Natural killer cell (primary cell): ENCODE data around the gene PFKFB2. TPM values are rescaled to one million over a fixed set of nuclear protein-coding genes. Genes with fewer than 3 reads are reported as not detected.

Experiments
- ATAC-seq, 3 donors: fragments of 150-1000 bp in 2 of 3; fragments of 200-7000 bp in 1 of 3; cut with Tn5 transposase; 1 replicate in 1 of 3; 2 replicates in 2 of 3; pipeline ENCODE4 v1.10.0; 2021; ENCODE audit warnings: mild to moderate bottlenecking in 2 of 3, moderate library complexity in 2 of 3
- DNase-seq, 2 donors: peaks; one replicate each; pipeline versions ENCODE4 v3.0.0 to v3.0.0-alpha.2; 2013 to 2021; ENCODE audit warnings: mixed read lengths in 1 of 2
- H3K27ac ChIP-seq: one replicate; pipeline ENCODE4 v1.5.1; 2013; ENCODE audit warnings: mild to moderate bottlenecking, low read length
- H3K27me3 ChIP-seq: one replicate; pipeline ENCODE4 v1.6.1; 2013; ENCODE audit warnings: low read length; ENCODE audit not compliant: control insufficient read depth, insufficient read depth
- H3K36me3 ChIP-seq: one replicate; pipeline ENCODE4 v1.6.1; 2013; ENCODE audit warnings: low read length; ENCODE audit not compliant: control insufficient read depth, insufficient read depth
- H3K4me1 ChIP-seq: one replicate; pipeline ENCODE4 v1.6.1; 2013; ENCODE audit warnings: low read length; ENCODE audit not compliant: control insufficient read depth, insufficient read depth
- H3K4me3 ChIP-seq: one replicate; pipeline ENCODE4 v1.5.1; 2013; ENCODE audit warnings: low read length
- H3K9me3 ChIP-seq: one replicate; pipeline ENCODE4 v1.6.1; 2013; ENCODE audit warnings: low read length; ENCODE audit not compliant: control insufficient read depth, insufficient read depth
- H3K27ac Mint-ChIP-seq, 2 donors: one replicate each; pipeline ENCODE4 v1.8.0; 2022; ENCODE audit warnings: mild to moderate bottlenecking in 2 of 2, mixed read lengths in 2 of 2, moderate library complexity in 1 of 2
- H3K27me3 Mint-ChIP-seq, 2 donors: one replicate each; pipeline ENCODE4 v1.8.0; 2022; ENCODE audit warnings: low read depth in 2 of 2, mixed read lengths in 2 of 2
- H3K36me3 Mint-ChIP-seq: one replicate; pipeline ENCODE4 v1.8.0; 2022; ENCODE audit warnings: mixed read lengths
- H3K4me1 Mint-ChIP-seq, 2 donors: one replicate each; pipeline ENCODE4 v1.8.0; 2022; ENCODE audit warnings: mixed read lengths in 2 of 2
- H3K4me3 Mint-ChIP-seq: one replicate; pipeline ENCODE4 v1.8.0; 2022; ENCODE audit warnings: mild to moderate bottlenecking, moderate library complexity, mixed read lengths
- H3K9me3 Mint-ChIP-seq, 2 donors: one replicate each; pipeline ENCODE4 v1.8.0; 2022; ENCODE audit warnings: mixed read lengths in 2 of 2
- CTCF ChIP-seq: fragments of 200-600 bp; IDR thresholded peaks from one replicate; pipeline ENCODE4 v1.8.0; 2022; ENCODE audit warnings: antibody characterized with exemption
- WGBS: methylation state at CpG from one replicate; pipeline ENCODE4 v1.1.7; 2013; ENCODE audit warnings: missing lambda C conversion rate; ENCODE audit not compliant: insufficient coverage; 5-methylcytosine and 5-hydroxymethylcytosine counted together
- intact Hi-C: fragments of 100-400 bp; cut with micrococcal nuclease; formaldehyde crosslinking; loops from one replicate; pipeline ENCODE4 v1.14.2; 2022
- total RNA-seq, 4 donors: library from RNA; stranded (reverse); fragments of 120-200 nt in 1 of 4; gene quantifications; one replicate each; pipeline versions ENCODE4 v1.2.3 to v1.2.4, GENCODE V29; 2013 to 2022

The PFKFB2 gene
- total RNA-seq, 3 donors from 2014 or later (not counting 1 experiment from before 2014, with no cell fraction given): 5.3 to 8.5 (median 7.4) TPM

DNA sequence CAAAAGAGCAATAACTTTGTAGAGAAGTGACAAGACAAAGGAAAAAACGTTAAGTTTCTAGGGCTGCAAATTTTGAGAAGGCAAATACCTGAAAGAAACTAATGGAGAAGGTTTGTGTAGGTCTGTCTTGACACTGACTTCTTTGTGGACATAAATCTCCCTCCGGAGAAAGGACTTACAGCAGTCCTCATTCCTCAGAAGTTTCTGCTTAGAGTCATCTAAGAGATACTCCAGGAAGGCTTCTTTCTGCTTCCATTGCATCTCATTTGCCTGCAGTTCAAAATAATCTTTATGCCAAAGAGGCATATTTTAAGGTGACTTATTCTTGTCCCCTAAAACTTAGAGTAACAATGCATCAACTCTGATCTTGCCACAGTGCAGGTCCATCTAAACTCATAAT, 31.2 kb downstream of the PFKFB2 start:
- no peak for TF ChIP-seq CTCF
- WGBS: 69% methylated on average over 2 of the region's 2 CpGs
- ATAC-seq (no peak), DNase-seq (no peak)
- Mint-ChIP-seq H3K4me1 (peaks cover 7 to 11% of the 10 kb centered on the region in 2 donors), H3K36me3 (no peaks in the 10 kb centered on the region), H3K27me3 (peaks cover 18 to 37% of the 10 kb centered on the region in 2 donors), H3K4me3 (no peak overlapping the region), H3K27ac (no peak overlapping the region), H3K9me3 (no peaks in the 10 kb centered on the region)
- H3K4me3 ChIP-seq: no peak overlapping the region
- no peaks in the 10 kb centered on the region for H3K36me3 ChIP-seq
- no peaks in the 10 kb centered on the region for H3K4me1 ChIP-seq
- no peaks in the 10 kb centered on the region for H3K9me3 ChIP-seq
- no peak overlapping the region for H3K27ac ChIP-seq
- intact Hi-C loops: loop anchor here (1.0 kb wide), 1 partner anchor 415 kb away; no protein-coding TSS in a partner anchor
- H3K27me3 ChIP-seq: peaks cover 7% of the 10 kb centered on the region

DNA sequence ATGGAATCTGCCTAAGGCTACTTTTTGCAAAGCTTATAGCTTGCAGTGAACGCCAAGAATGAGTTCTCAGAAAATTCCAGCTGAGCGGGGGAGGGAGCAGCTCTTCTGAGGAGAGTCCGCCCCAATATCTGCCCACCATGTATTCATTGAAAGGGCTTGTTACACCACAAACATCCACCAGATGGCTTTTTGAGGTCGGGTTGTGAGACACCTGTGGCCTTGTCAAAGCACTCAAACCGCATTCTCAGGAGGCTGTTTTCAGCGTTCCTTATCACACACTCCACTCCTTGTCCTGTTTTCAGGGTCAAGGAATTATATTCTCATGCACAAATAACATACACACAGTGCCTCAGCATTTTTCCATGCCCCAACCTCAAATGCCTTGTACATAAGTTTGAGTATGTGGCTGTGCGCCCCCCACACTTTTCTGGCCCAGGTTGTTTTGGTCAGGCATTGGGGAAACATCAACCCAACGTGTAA, 31.7 kb downstream of the PFKFB2 start:
- Histone ChIP-seq H3K9me3 (no peaks in the 10 kb centered on the region), H3K27me3 (peaks cover 7% of the 10 kb centered on the region), H3K4me3 (no peak overlapping the region), H3K27ac (no peak overlapping the region), H3K36me3 (no peaks in the 10 kb centered on the region), H3K4me1 (no peaks in the 10 kb centered on the region)
- ATAC-seq (peak; percentile 54 to 81 (median 70)), DNase-seq (peak in 1 of 2 donors; percentile 83)
- intact Hi-C loops: loop anchor here (1.0 kb wide), 2 partner anchors 321 to 415 kb away; no protein-coding TSS in a partner anchor
- H3K9me3 Mint-ChIP-seq: no peaks in the 10 kb centered on the region
- H3K36me3 Mint-ChIP-seq: no peaks in the 10 kb centered on the region
- no peak overlapping the region for H3K4me3 Mint-ChIP-seq
- WGBS: 17% methylated on average over 8 of the region's 8 CpGs
- H3K27me3 Mint-ChIP-seq: peaks cover 18 to 42% of the 10 kb centered on the region in 2 donors
- H3K4me1 Mint-ChIP-seq: peaks cover 7 to 13% of the 10 kb centered on the region in 2 donors
- TF ChIP-seq CTCF: peak; percentile 62
- no peak overlapping the region for H3K27ac Mint-ChIP-seq

DNA sequence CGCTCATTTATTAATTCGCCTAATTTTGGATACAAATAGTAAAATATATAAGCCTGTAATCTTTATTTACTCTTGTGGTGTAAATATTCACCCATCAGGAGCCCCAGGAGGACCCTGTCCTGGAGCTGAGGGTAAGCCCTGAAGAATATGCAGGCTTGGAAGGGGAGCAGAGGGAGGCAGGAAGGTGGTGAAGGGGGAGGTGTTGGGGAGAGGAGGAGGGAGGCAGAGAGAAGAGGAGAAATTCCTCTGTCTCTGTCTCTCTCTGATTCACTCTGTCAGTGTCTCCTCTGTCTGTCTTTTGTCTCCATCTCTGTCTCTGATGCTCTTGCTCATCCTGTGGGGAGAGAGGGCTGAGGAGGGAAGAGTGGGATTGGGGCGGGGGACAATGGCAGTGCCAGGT, 32.8 kb downstream of the PFKFB2 start:
- Mint-ChIP-seq H3K9me3 (no peaks in the 10 kb centered on the region), H3K27ac (no peak overlapping the region), H3K4me1 (peaks cover 7 to 13% of the 10 kb centered on the region in 2 donors), H3K36me3 (no peaks in the 10 kb centered on the region), H3K4me3 (no peak overlapping the region), H3K27me3 (peaks cover 18 to 44% of the 10 kb centered on the region in 2 donors)
- DNase-seq (no peak), ATAC-seq (no peak)
- intact Hi-C loops: loop anchor here (1.0 kb wide), 1 partner anchor 319 kb away; no protein-coding TSS in a partner anchor
- Histone ChIP-seq H3K27me3 (peaks cover 7% of the 10 kb centered on the region), H3K9me3 (no peaks in the 10 kb centered on the region), H3K4me3 (no peak overlapping the region), H3K36me3 (no peaks in the 10 kb centered on the region), H3K27ac (no peak overlapping the region), H3K4me1 (no peaks in the 10 kb centered on the region)
- WGBS: 100% methylated on average over 1 of the region's 3 CpGs
- TF ChIP-seq CTCF: no peak

DNA sequence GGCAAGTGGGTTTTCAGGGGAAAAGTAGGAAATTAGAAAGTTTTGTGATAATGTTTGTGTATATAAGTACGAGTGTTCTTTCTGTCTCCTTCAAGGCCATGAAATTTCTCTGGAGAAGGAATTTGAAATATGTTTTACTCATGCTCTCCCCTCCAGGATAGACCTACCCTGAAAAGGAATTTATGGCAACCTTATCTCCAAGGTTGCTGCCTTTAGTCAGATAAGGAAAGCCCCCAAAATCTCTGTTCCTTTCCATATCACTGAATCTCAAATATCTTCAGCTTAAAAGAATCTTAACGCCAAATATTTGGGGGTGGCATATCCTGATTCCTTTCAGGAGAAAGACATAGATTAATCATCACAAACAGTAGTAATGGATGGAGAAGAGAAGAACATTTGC, 35.1 kb downstream of the PFKFB2 start:
- H3K9me3 Mint-ChIP-seq: no peaks in the 10 kb centered on the region
- no peak overlapping the region for H3K27ac Mint-ChIP-seq
- Histone ChIP-seq H3K27ac (no peak overlapping the region), H3K36me3 (no peaks in the 10 kb centered on the region), H3K27me3 (peaks cover 9% of the 10 kb centered on the region), H3K9me3 (no peaks in the 10 kb centered on the region), H3K4me3 (no peak overlapping the region), H3K4me1 (no peaks in the 10 kb centered on the region)
- peaks cover 7 to 13% of the 10 kb centered on the region in 2 donors for H3K4me1 Mint-ChIP-seq
- intact Hi-C loops: no loop called here
- ATAC-seq: no peak
- TF ChIP-seq CTCF: no peak
- H3K4me3 Mint-ChIP-seq: no peak overlapping the region
- H3K36me3 Mint-ChIP-seq: no peaks in the 10 kb centered on the region
- peaks cover 18 to 32% of the 10 kb centered on the region in 2 donors for H3K27me3 Mint-ChIP-seq
- 100% methylated on average over 1 of the region's 2 CpGs for WGBS
- no peak for DNase-seq
